Osteocyte (in vitro differentiated cells): ENCODE measurements around the gene COQ6. TPM values are rescaled to one million over a fixed set of nuclear protein-coding genes. Genes with fewer than 3 reads are reported as not detected.
"Not testable (repeated sequence)": the region's sequence is repeated elsewhere in the genome, so short reads cannot be mapped to it uniquely, and the experiment has no call there.

Experiments used
- DNase-seq: peaks from one replicate; pipeline ENCODE4 v3.0.0; 2021; ENCODE audit warnings: mixed read lengths; ENCODE audit not compliant: unreplicated experiment; ENCODE audit errors: extremely low spot score
- H3K27ac Mint-ChIP-seq: one replicate; pipeline ENCODE4 v1.8.0; 2021; ENCODE audit warnings: mild to moderate bottlenecking, mixed read lengths; ENCODE audit not compliant: unreplicated experiment
- H3K27me3 Mint-ChIP-seq: one replicate; pipeline ENCODE4 v1.8.0; 2021; ENCODE audit warnings: mixed read lengths; ENCODE audit not compliant: unreplicated experiment
- H3K36me3 Mint-ChIP-seq: one replicate; pipeline ENCODE4 v1.8.0; 2021; ENCODE audit warnings: mixed read lengths; ENCODE audit not compliant: unreplicated experiment
- H3K4me1 Mint-ChIP-seq: one replicate; pipeline ENCODE4 v1.8.0; 2021; ENCODE audit warnings: mixed read lengths; ENCODE audit not compliant: unreplicated experiment
- H3K4me3 Mint-ChIP-seq: one replicate; pipeline ENCODE4 v1.8.0; 2021; ENCODE audit warnings: mild to moderate bottlenecking, moderate library complexity, mixed read lengths; ENCODE audit not compliant: unreplicated experiment
- H3K9me3 Mint-ChIP-seq: one replicate; pipeline ENCODE4 v1.8.0; 2021; ENCODE audit warnings: mixed read lengths; ENCODE audit not compliant: unreplicated experiment
- total RNA-seq: library from RNA; stranded (reverse); gene quantifications from 2 replicates; pipeline ENCODE4 v1.2.1, GENCODE V29; 2021
- TF ChIP-seq, protein P1 (sequence below): fragments of 200-600 bp; sonication (generic); IDR thresholded peaks from 2 replicates; pipeline ENCODE4 v1.5.0; 2021; ENCODE audit warnings: antibody characterized with exemption, mild to moderate bottlenecking, moderate library complexity

The COQ6 gene
- total RNA-seq, 1 donor from 2014 or later: 24.0 TPM

DNA sequence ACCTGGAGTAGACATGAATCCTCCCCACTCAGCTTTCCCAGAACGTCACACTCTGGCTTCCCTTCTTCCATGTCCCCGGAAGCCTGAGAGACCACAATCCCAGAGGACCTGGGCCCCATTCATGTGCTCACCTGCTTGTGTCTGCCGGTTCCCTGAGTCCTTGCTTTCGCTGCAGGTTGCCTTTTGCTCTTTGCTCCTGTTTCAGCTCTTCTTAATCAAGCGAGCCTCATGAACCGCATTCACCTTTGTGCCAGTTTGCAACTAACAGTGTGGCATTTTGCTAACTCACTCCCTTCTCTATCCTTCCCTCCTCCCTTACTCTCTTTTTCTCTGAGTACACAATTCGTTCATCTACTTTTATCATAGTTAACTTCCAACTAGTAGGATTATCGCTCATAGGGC is 45.9 kb downstream of the COQ6 start:
- no peak overlapping the region for H3K4me3 Mint-ChIP-seq
- no peak for DNase-seq
- H3K9me3 Mint-ChIP-seq: no peaks in the 10 kb centered on the region
- H3K36me3 Mint-ChIP-seq: peaks cover 15% of the 10 kb centered on the region
- H3K4me1 Mint-ChIP-seq: no peaks in the 10 kb centered on the region
- no peak overlapping the region for H3K27ac Mint-ChIP-seq
- H3K27me3 Mint-ChIP-seq: no peaks in the 10 kb centered on the region
- TF ChIP-seq, protein P1, sequence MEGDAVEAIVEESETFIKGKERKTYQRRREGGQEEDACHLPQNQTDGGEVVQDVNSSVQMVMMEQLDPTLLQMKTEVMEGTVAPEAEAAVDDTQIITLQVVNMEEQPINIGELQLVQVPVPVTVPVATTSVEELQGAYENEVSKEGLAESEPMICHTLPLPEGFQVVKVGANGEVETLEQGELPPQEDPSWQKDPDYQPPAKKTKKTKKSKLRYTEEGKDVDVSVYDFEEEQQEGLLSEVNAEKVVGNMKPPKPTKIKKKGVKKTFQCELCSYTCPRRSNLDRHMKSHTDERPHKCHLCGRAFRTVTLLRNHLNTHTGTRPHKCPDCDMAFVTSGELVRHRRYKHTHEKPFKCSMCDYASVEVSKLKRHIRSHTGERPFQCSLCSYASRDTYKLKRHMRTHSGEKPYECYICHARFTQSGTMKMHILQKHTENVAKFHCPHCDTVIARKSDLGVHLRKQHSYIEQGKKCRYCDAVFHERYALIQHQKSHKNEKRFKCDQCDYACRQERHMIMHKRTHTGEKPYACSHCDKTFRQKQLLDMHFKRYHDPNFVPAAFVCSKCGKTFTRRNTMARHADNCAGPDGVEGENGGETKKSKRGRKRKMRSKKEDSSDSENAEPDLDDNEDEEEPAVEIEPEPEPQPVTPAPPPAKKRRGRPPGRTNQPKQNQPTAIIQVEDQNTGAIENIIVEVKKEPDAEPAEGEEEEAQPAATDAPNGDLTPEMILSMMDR: no peak

DNA sequence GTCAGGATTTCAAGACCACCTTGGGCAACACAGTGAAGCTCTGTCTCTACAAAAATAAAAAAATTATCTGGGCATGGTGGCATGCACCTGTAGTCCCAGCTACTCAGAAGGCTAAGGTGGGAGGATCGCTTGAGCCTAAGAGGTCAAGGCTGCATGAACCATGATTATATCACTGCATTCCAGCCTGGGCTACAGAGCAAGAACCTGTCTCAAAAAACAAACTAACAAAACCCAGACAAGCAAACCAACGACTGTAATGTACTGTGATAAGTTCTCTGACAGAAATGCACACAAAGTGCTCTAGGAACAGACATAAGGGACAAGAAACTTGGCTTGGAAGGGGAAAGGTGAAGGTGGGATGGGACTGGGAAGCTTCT is 46.6 kb downstream of the COQ6 start:
- no peak overlapping the region for H3K4me3 Mint-ChIP-seq
- H3K36me3 Mint-ChIP-seq: peaks cover 15% of the 10 kb centered on the region
- no peaks in the 10 kb centered on the region for H3K27me3 Mint-ChIP-seq
- no peaks in the 10 kb centered on the region for H3K9me3 Mint-ChIP-seq
- TF ChIP-seq, protein P1: no peak
- H3K4me1 Mint-ChIP-seq: no peaks in the 10 kb centered on the region
- H3K27ac Mint-ChIP-seq: no peak overlapping the region
- no peak for DNase-seq

DNA sequence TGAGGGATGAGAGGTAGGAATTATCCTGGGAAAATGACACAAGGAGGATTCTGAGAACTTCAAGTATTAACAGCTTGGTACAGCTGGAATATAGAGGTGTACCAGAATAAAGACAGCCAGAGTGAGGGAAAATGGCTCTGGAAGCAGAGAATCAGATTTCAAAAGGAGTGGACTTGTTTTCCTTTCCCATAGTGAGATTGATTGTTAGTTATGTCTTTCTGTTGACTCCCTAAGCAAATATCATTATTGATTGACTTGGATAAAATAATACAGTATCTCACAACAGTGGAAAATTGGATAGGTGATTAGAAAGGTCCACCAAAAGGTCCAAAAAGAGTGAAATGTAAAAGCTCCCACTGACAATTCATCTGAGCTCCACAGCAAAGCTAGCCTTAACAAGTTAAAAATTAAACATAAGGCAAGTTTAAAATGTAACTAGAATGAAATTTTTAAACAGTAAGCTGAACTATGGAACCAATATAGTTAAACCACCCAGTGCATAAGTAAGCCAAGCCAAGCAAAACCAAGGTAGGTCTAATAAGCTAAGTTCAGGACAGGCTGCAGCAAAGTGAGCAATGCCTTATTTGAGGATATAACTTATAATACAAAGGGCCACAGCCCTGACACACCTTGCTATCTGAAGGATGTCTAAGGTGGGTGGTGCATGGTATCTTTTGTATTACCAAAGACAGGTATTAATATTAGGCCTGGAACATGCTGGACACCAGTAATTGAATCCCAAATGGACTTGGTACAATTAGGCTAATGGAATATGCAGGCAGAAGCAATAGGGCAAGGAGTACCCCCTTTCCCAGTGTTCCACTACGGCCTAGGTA is 47.2 kb downstream of the COQ6 start:
- Mint-ChIP-seq H3K9me3 (no peaks in the 10 kb centered on the region), H3K27ac (no peak overlapping the region), H3K27me3 (no peaks in the 10 kb centered on the region), H3K36me3 (peaks cover 15% of the 10 kb centered on the region), H3K4me1 (no peaks in the 10 kb centered on the region), H3K4me3 (no peak overlapping the region)
- DNase-seq: no peak
- TF ChIP-seq, protein P1: no peak

DNA sequence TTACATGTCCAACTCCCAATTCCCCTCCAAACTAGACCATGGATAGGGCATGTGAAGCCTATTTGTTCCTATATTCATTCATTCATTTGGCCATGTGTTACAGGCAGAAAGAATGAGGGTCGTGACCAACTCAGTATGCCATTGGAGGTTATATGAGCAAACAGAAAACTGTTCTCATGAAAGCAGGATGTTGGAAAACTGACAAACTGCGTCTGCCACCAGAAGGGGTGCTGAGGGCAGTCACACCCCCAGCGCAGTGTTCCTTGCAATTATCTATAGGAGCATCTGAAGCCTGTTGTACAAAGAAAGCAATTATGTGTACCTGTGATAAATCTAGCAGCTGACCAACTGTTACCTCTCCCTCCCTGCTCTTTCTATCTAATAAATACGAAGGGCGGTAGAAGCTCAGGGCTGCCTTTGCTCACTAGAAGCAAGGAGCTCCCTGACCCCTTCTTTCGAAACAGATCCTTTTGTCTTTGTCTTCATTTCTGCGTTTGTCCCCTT is 47.9 kb downstream of the COQ6 start:
- peaks cover 20% of the 10 kb centered on the region for H3K36me3 Mint-ChIP-seq
- no peak overlapping the region for H3K4me3 Mint-ChIP-seq
- no peaks in the 10 kb centered on the region for H3K9me3 Mint-ChIP-seq
- H3K27ac Mint-ChIP-seq: no peak overlapping the region
- no peak for DNase-seq
- H3K4me1 Mint-ChIP-seq: no peaks in the 10 kb centered on the region
- TF ChIP-seq, protein P1: no peak
- H3K27me3 Mint-ChIP-seq: no peaks in the 10 kb centered on the region

DNA sequence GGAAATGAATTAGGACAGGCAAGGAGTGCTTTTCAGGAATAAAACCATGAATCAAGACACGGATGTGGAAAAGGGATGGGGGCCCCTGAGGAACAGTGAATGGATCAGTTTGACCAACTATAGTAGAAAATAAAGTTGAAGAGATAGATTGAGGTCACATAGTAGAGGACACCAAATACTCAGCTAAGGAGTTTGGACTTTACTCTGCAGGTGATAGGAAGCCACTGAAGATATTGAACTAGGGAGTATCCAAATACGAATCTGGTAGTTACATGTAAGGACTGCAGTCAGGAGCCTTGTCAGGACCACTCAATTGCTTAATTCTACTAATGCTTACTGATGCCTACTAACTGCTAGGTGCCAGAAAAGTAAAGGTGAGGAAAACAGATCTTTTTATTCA is 48.6 kb downstream of the COQ6 start:
- no peaks in the 10 kb centered on the region for H3K27me3 Mint-ChIP-seq
- H3K27ac Mint-ChIP-seq: no peak overlapping the region
- DNase-seq: no peak
- H3K4me3 Mint-ChIP-seq: no peak overlapping the region
- peaks cover 24% of the 10 kb centered on the region for H3K36me3 Mint-ChIP-seq
- TF ChIP-seq, protein P1: no peak
- no peaks in the 10 kb centered on the region for H3K4me1 Mint-ChIP-seq
- no peaks in the 10 kb centered on the region for H3K9me3 Mint-ChIP-seq

DNA sequence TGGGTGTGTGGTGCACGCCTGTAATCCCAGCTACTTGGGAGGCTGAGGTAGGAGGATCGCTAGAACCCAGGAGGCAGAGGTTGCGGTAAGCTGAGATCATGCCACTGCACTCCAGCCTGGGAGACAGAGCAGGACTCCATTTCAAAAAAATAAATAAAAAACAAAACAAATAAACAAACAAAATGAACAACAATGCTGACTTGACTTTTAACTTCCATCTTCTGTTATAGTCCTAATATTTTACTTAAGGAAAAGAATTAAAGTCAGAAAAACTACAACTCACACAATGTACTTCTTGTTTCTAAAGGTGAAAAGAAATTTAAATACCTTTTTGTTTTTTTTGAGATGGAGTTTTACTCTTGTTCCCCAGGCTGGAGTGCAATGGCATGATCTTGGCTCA is 55.6 kb downstream of the COQ6 start:
- peaks cover 17% of the 10 kb centered on the region for H3K36me3 Mint-ChIP-seq
- DNase-seq, H3K4me1 Mint-ChIP-seq, H3K27ac Mint-ChIP-seq, H3K4me3 Mint-ChIP-seq, H3K9me3 Mint-ChIP-seq, H3K27me3 Mint-ChIP-seq: not testable (repeated sequence)
